ENCODE data around the gene SEMA4G.

The SEMA4G gene

GRCh38 chr10:101018600-101019439, 49.5 kb downstream of the SEMA4G start:
- Histone ChIP-seq H3K36me3 (replicated peaks) (no peaks in the 10 kb centered on the region), H3K27ac (no peak overlapping the region), H3K4me3 (ENCODE audit: low read depth, low read length) (peak overlapping the region; percentile 12), H3K27me3 (replicated peaks) (no peaks in the 10 kb centered on the region)
- in situ Hi-C loops (cut with HindIII; ENCODE audit: low pct_ligation_motif_present, low sequenced_read_pairs): no loop called here
- peak; percentile 84 for TF ChIP-seq CTCF (IDR thresholded peaks at IDR 0.05; ENCODE audit: low read depth, low read length, missing control alignments)
- DNase-seq: peak; percentile 87
